DND-41 (cell line): ENCODE measurements around the gene IFNE.

ENCODE experiments used
- CTCF ChIP-seq: IDR thresholded peaks from 2 replicates; pipeline ENCODE4 v1.5.1; 2012; ENCODE audit warnings: borderline replicate concordance, low read length, moderate library complexity, mild to moderate bottlenecking; ENCODE audit not compliant: poor library complexity, severe bottlenecking; ENCODE audit errors: extremely low read depth
- EZH2 ChIP-seq: IDR thresholded peaks from 3 replicates; pipeline ENCODE4 v1.6.1; 2012; ENCODE audit warnings: borderline replicate concordance, low read depth, mild to moderate bottlenecking, moderate library complexity, low read length, inconsistent platforms; ENCODE audit not compliant: severe bottlenecking

- TF ChIP-seq CTCF (no peak), EZH2 (no peak)
These were observed 24.7 kb upstream of the IFNE start for GRCh38 chr9:21506626-21507482.
